Astrocyte of the spinal cord (primary cell): ENCODE measurements around the gene STK32C.

ENCODE experiments used
- DNase-seq: peaks from one replicate; pipeline ENCODE4 v3.0.0; 2011; ENCODE audit warnings: low read depth, low spot score
- H3K4me3 ChIP-seq: 2 replicates; pipeline ENCODE4 v1.5.1; 2011; ENCODE audit warnings: low read depth, mild to moderate bottlenecking, low read length, moderate library complexity
- CTCF ChIP-seq: IDR thresholded peaks from 2 replicates; pipeline ENCODE4 v1.5.1; 2012; ENCODE audit warnings: low read depth, mild to moderate bottlenecking, low read length, inconsistent platforms
- in situ Hi-C: cut with HindIII; loops from 2 replicates; pipeline ENCODE4 v1.10.0; 2017; ENCODE audit warnings: low sequenced_read_pairs

Gene STK32C

GRCh38 chr10:132281915-132282666 is 25.7 kb downstream of the STK32C start:
- no peak for TF ChIP-seq CTCF
- in situ Hi-C loops: no loop called here
- H3K4me3 ChIP-seq: no peak overlapping the region
- no peak for DNase-seq

GRCh38 chr10:132280646-132281074 is 27.1 kb downstream of the STK32C start:
- in situ Hi-C loops: no loop called here
- H3K4me3 ChIP-seq: no peak overlapping the region
- TF ChIP-seq CTCF: no peak
- DNase-seq: no peak

GRCh38 chr10:132279873-132280645 is 27.7 kb downstream of the STK32C start:
- TF ChIP-seq CTCF: no peak
- no peak for DNase-seq
- in situ Hi-C loops: no loop called here
- H3K4me3 ChIP-seq: no peak overlapping the region

GRCh38 chr10:132277311-132277741 is 30.4 kb downstream of the STK32C start:
- in situ Hi-C loops: no loop called here
- no peak for DNase-seq
- TF ChIP-seq CTCF: no peak
- H3K4me3 ChIP-seq: no peak overlapping the region

- no peak overlapping the region for H3K4me3 ChIP-seq
- DNase-seq: no peak
- TF ChIP-seq CTCF: no peak
- in situ Hi-C loops: no loop called here
Measured at GRCh38 chr10:132276706-132277105, 31.0 kb downstream of the STK32C start.

- no peak for DNase-seq
- in situ Hi-C loops: no loop called here
- no peak for TF ChIP-seq CTCF
- no peak overlapping the region for H3K4me3 ChIP-seq
Measured at GRCh38 chr10:132276179-132276675, 31.5 kb downstream of the STK32C start.
